Ascending aorta (tissue), 2 donors: ENCODE results near the gene FRRS1L. TPM values are rescaled to one million over a fixed set of nuclear protein-coding genes. Genes with fewer than 3 reads are reported as not detected.

Source experiments
- DNase-seq, 2 donors: peaks; one replicate each; pipeline ENCODE4 v3.0.0-alpha.2; 2019; ENCODE audit warnings: low spot score in 2 of 2
- H3K27ac ChIP-seq, 2 donors: fragments of 200-600 bp; sonication (generic); one replicate each; pipeline ENCODE4 v1.5.1; 2016 to 2017; ENCODE audit warnings: mild to moderate bottlenecking in 1 of 2
- H3K27me3 ChIP-seq: fragments of 200-600 bp; sonication (generic); one replicate; pipeline ENCODE4 v1.5.1; 2017
- H3K36me3 ChIP-seq, 2 donors: fragments of 200-600 bp; sonication (generic); one replicate each; pipeline ENCODE4 v1.5.1; 2016
- H3K4me1 ChIP-seq, 2 donors: fragments of 200-600 bp; sonication (generic); one replicate each; pipeline ENCODE4 v1.5.1; 2016 to 2017; ENCODE audit warnings: mild to moderate bottlenecking in 1 of 2
- H3K4me3 ChIP-seq, 2 donors: fragments of 200-600 bp; sonication (generic); one replicate each; pipeline ENCODE4 v1.5.1; 2016 to 2017; ENCODE audit warnings: mild to moderate bottlenecking in 1 of 2
- H3K9me3 ChIP-seq, 2 donors: fragments of 200-600 bp; sonication (generic); one replicate each; pipeline ENCODE4 v1.5.1; 2016
- CTCF ChIP-seq, 3 experiments: fragments of 200-600 bp in 2 of 3; fragments of 450-650 bp in 1 of 3; sonication (generic) in 2 of 3; IDR thresholded peaks; one replicate each; pipeline ENCODE4 v1.5.1; 2016 to 2019; ENCODE audit warnings: antibody characterized with exemption in 3 of 3, mild to moderate bottlenecking in 1 of 3, moderate library complexity in 1 of 3
- intact Hi-C: fragments of 100-400 bp; cut with DNase I; formaldehyde crosslinking; loops from one replicate; pipeline ENCODE4 v1.15.1; 2023
- total RNA-seq: library from RNA; depleted of rRNA; stranded (reverse); fragments of >200 nt; gene quantifications from one replicate; pipeline ENCODE4 v1.1.0, GENCODE V29; 2016

The FRRS1L gene
- total RNA-seq, 1 donor from 2014 or later, result 0.11 TPM

GRCh38 chr9:109171926-109172325 is 4.9 kb upstream of the FRRS1L start:
- Histone ChIP-seq H3K4me3 (no peak overlapping the region), H3K4me1 (no peaks in the 10 kb centered on the region), H3K27ac (no peak overlapping the region), H3K9me3 (no peaks in the 10 kb centered on the region), H3K36me3 (no peaks in the 10 kb centered on the region), H3K27me3 (no peaks in the 10 kb centered on the region)
- TF ChIP-seq CTCF (IDR thresholded peaks at IDR 0.05), result no peak
- no peak for DNase-seq
- intact Hi-C loops, result no loop called here

- no peak for TF ChIP-seq CTCF (IDR thresholded peaks at IDR 0.05)
- no peak for DNase-seq
- H3K4me3 ChIP-seq, result no peak overlapping the region
- H3K9me3 ChIP-seq, result no peaks in the 10 kb centered on the region
- no peaks in the 10 kb centered on the region for H3K27me3 ChIP-seq
- H3K27ac ChIP-seq, result no peak overlapping the region
- intact Hi-C loops, result no loop called here
- H3K4me1 ChIP-seq, result no peaks in the 10 kb centered on the region
- no peaks in the 10 kb centered on the region for H3K36me3 ChIP-seq
Measured at GRCh38 chr9:109168170-109168569, 1.1 kb upstream of the FRRS1L start.

GRCh38 chr9:109167716-109168115 is 667 bp upstream of the FRRS1L start:
- no peak for TF ChIP-seq CTCF (IDR thresholded peaks at IDR 0.05)
- H3K9me3 ChIP-seq, result no peaks in the 10 kb centered on the region
- no peaks in the 10 kb centered on the region for H3K36me3 ChIP-seq
- H3K27me3 ChIP-seq, result no peaks in the 10 kb centered on the region
- intact Hi-C loops, result no loop called here
- DNase-seq, result no peak
- H3K27ac ChIP-seq, result no peak overlapping the region
- H3K4me1 ChIP-seq, result no peaks in the 10 kb centered on the region
- H3K4me3 ChIP-seq, result no peak overlapping the region

- H3K27ac ChIP-seq, result no peak overlapping the region
- H3K27me3 ChIP-seq, result no peaks in the 10 kb centered on the region
- intact Hi-C loops, result no loop called here
- H3K4me3 ChIP-seq, result no peak overlapping the region
- no peak for TF ChIP-seq CTCF (IDR thresholded peaks at IDR 0.05)
- no peaks in the 10 kb centered on the region for H3K4me1 ChIP-seq
- no peaks in the 10 kb centered on the region for H3K36me3 ChIP-seq
- no peak for DNase-seq
- no peaks in the 10 kb centered on the region for H3K9me3 ChIP-seq
Measured at GRCh38 chr9:109166171-109166770, 778 bp downstream of the FRRS1L start.

GRCh38 chr9:109164042-109164441 is 3.0 kb downstream of the FRRS1L start:
- DNase-seq, result no peak
- no peaks in the 10 kb centered on the region for H3K9me3 ChIP-seq
- no peaks in the 10 kb centered on the region for H3K4me1 ChIP-seq
- H3K4me3 ChIP-seq, result no peak overlapping the region
- no peaks in the 10 kb centered on the region for H3K27me3 ChIP-seq
- intact Hi-C loops, result no loop called here
- TF ChIP-seq CTCF (IDR thresholded peaks at IDR 0.05), result no peak
- H3K27ac ChIP-seq, result no peak overlapping the region
- no peaks in the 10 kb centered on the region for H3K36me3 ChIP-seq

- Histone ChIP-seq H3K4me1 (no peaks in the 10 kb centered on the region), H3K27me3 (no peaks in the 10 kb centered on the region), H3K9me3 (no peaks in the 10 kb centered on the region), H3K36me3 (no peaks in the 10 kb centered on the region), H3K27ac (no peak overlapping the region), H3K4me3 (no peak overlapping the region)
- no peak for DNase-seq
- TF ChIP-seq CTCF (IDR thresholded peaks at IDR 0.05), result no peak
- intact Hi-C loops, result no loop called here
Measured at GRCh38 chr9:109163194-109163593, 3.9 kb downstream of the FRRS1L start.
